ENCODE results near the gene PNPLA4. TPM values are rescaled to one million over a fixed set of nuclear protein-coding genes. Genes with fewer than 3 reads are reported as not detected.

PNPLA4 gene
- total and polyA plus RNA-seq, 2 donors (not counting 1 experiment from before 2014, with no cell fraction given), result 11.4 to 15.0 TPM

- Histone ChIP-seq H3K4me2 (ENCODE audit: extremely low read depth, insufficient read depth, low read length) (no peak overlapping the region), H3K36me3 (ENCODE audit: control insufficient read depth, insufficient read depth, low read length) (no peaks in the 10 kb centered on the region), H3K79me2 (ENCODE audit: control insufficient read depth, insufficient read depth, low read length) (no peaks in the 10 kb centered on the region), H3K4me1 (ENCODE audit: control insufficient read depth, extremely low read depth, insufficient read depth, low read length) (no peaks in the 10 kb centered on the region), H3K9ac (ENCODE audit: insufficient read depth, low read length) (no peak overlapping the region), H3K27ac (ENCODE audit: insufficient read depth, low read length) (no peak overlapping the region), H4K20me1 (ENCODE audit: control insufficient read depth, extremely low read depth, insufficient read depth, low read length) (no peaks in the 10 kb centered on the region), H3K27me3 (ENCODE audit: control insufficient read depth, insufficient read depth, low read length) (no peaks in the 10 kb centered on the region), H3K9me3 (ENCODE audit: control insufficient read depth, insufficient read depth, low read depth, low read length) (no peaks in the 10 kb centered on the region), H2AFZ (ENCODE audit: low read length) (no peak overlapping the region), H3K4me3 (replicated peaks in 1 of 4; ENCODE audit: control extremely low read depth in 1 of 4, insufficient read depth in 1 of 4, low read depth in 3 of 4, low read length in 4 of 4) (no peak overlapping the region)
- DNase-seq (ENCODE audit: low read depth in 2 of 2), result no peak
- TF ChIP-seq CTCF (conservative IDR thresholded peaks at IDR 0.05 in 1 of 2, IDR thresholded peaks at IDR 0.05 in 1 of 2; ENCODE audit: low read depth in 1 of 2, low read length in 2 of 2), result no peak
- no peak for TF ChIP-seq EZH2 (IDR thresholded peaks at IDR 0.05; ENCODE audit: low read length, missing control alignments)
Measured at GRCh38 chrX:7876957-7877356, 50.3 kb downstream of the PNPLA4 start.

GRCh38 chrX:7872042-7872441 is 55.2 kb downstream of the PNPLA4 start:
- DNase-seq (ENCODE audit: low read depth in 2 of 2), result no peak
- no peak overlapping the region for H2AFZ ChIP-seq (ENCODE audit: low read length)
- H3K9ac ChIP-seq (ENCODE audit: insufficient read depth, low read length), result no peak overlapping the region
- H3K9me3 ChIP-seq (ENCODE audit: control insufficient read depth, insufficient read depth, low read depth, low read length), result no peaks in the 10 kb centered on the region
- H3K36me3 ChIP-seq (ENCODE audit: control insufficient read depth, insufficient read depth, low read length), result no peaks in the 10 kb centered on the region
- no peak overlapping the region for H3K4me3 ChIP-seq (replicated peaks in 1 of 4; ENCODE audit: control extremely low read depth in 1 of 4, insufficient read depth in 1 of 4, low read depth in 3 of 4, low read length in 4 of 4)
- H3K4me2 ChIP-seq (ENCODE audit: extremely low read depth, insufficient read depth, low read length), result no peak overlapping the region
- no peaks in the 10 kb centered on the region for H3K79me2 ChIP-seq (ENCODE audit: control insufficient read depth, insufficient read depth, low read length)
- no peak overlapping the region for H3K27ac ChIP-seq (ENCODE audit: insufficient read depth, low read length)
- no peaks in the 10 kb centered on the region for H4K20me1 ChIP-seq (ENCODE audit: control insufficient read depth, extremely low read depth, insufficient read depth, low read length)
- no peak for TF ChIP-seq CTCF (conservative IDR thresholded peaks at IDR 0.05 in 1 of 2, IDR thresholded peaks at IDR 0.05 in 1 of 2; ENCODE audit: low read depth in 1 of 2, low read length in 2 of 2)
- TF ChIP-seq EZH2 (IDR thresholded peaks at IDR 0.05; ENCODE audit: low read length, missing control alignments), result no peak
- no peaks in the 10 kb centered on the region for H3K27me3 ChIP-seq (ENCODE audit: control insufficient read depth, insufficient read depth, low read length)
- H3K4me1 ChIP-seq (ENCODE audit: control insufficient read depth, extremely low read depth, insufficient read depth, low read length), result no peaks in the 10 kb centered on the region

- Histone ChIP-seq H3K79me2 (ENCODE audit: control insufficient read depth, insufficient read depth, low read length) (no peaks in the 10 kb centered on the region), H3K4me3 (replicated peaks in 1 of 4; ENCODE audit: control extremely low read depth in 1 of 4, insufficient read depth in 1 of 4, low read depth in 3 of 4, low read length in 4 of 4) (no peak overlapping the region), H3K9ac (ENCODE audit: insufficient read depth, low read length) (no peak overlapping the region), H3K27me3 (ENCODE audit: control insufficient read depth, insufficient read depth, low read length) (no peaks in the 10 kb centered on the region), H4K20me1 (ENCODE audit: control insufficient read depth, extremely low read depth, insufficient read depth, low read length) (no peaks in the 10 kb centered on the region), H3K4me1 (ENCODE audit: control insufficient read depth, extremely low read depth, insufficient read depth, low read length) (no peaks in the 10 kb centered on the region), H2AFZ (ENCODE audit: low read length) (no peak overlapping the region), H3K4me2 (ENCODE audit: extremely low read depth, insufficient read depth, low read length) (no peak overlapping the region), H3K36me3 (ENCODE audit: control insufficient read depth, insufficient read depth, low read length) (no peaks in the 10 kb centered on the region), H3K9me3 (ENCODE audit: control insufficient read depth, insufficient read depth, low read depth, low read length) (no peaks in the 10 kb centered on the region), H3K27ac (ENCODE audit: insufficient read depth, low read length) (no peak overlapping the region)
- no peak for TF ChIP-seq EZH2 (IDR thresholded peaks at IDR 0.05; ENCODE audit: low read length, missing control alignments)
- no peak for TF ChIP-seq CTCF (conservative IDR thresholded peaks at IDR 0.05 in 1 of 2, IDR thresholded peaks at IDR 0.05 in 1 of 2; ENCODE audit: low read depth in 1 of 2, low read length in 2 of 2)
- no peak for DNase-seq (ENCODE audit: low read depth in 2 of 2)
Measured at GRCh38 chrX:7852166-7852565, 75.0 kb downstream of the PNPLA4 start.

Other genes starting within 250 kb of the PNPLA4 start
- not detected in 2 replicates for gene VCX, start 84.2 kb downstream of the PNPLA4 start, total RNA-seq
- not detected in 2 replicates for gene VCX, start 84.2 kb downstream of the PNPLA4 start, polyA plus RNA-seq
- not detected in 2 replicates for gene VCX2, start 243.9 kb upstream of the PNPLA4 start, total RNA-seq
- gene VCX2, start 243.9 kb upstream of the PNPLA4 start, polyA plus RNA-seq, result not detected in 2 replicates